ENCODE measurements around the gene PLIN4. TPM values are rescaled to one million over a fixed set of nuclear protein-coding genes. Genes with fewer than 3 reads are reported as not detected.

PLIN4 gene
- total and polyA plus RNA-seq, 4 donors: 0.30 to 3.2 (median 1.4) TPM

GRCh38 chr19:4507804-4508203, 10.5 kb downstream of the PLIN4 start:
- Histone ChIP-seq H3K27me3 (ENCODE audit: control insufficient read depth, insufficient read depth, low read length) (no peaks in the 10 kb centered on the region), H3K36me3 (ENCODE audit: control insufficient read depth, insufficient read depth, low read length) (peaks cover 75% of the 10 kb centered on the region), H3K27ac (ENCODE audit: low read depth, low read length) (no peak overlapping the region), H3K4me3 (ENCODE audit: low read depth, low read length) (no peak overlapping the region), H3K9me3 (ENCODE audit: control insufficient read depth, insufficient read depth, low read length) (no peaks in the 10 kb centered on the region), H3K4me1 (ENCODE audit: control insufficient read depth, insufficient read depth, low read length) (no peaks in the 10 kb centered on the region)
- WGBS (ENCODE audit: insufficient coverage): 89% methylated on average over 16 of the region's 17 CpGs
- no peak for DNase-seq (ENCODE audit: low read depth in 4 of 6, low spot score in 6 of 6)

DNA sequence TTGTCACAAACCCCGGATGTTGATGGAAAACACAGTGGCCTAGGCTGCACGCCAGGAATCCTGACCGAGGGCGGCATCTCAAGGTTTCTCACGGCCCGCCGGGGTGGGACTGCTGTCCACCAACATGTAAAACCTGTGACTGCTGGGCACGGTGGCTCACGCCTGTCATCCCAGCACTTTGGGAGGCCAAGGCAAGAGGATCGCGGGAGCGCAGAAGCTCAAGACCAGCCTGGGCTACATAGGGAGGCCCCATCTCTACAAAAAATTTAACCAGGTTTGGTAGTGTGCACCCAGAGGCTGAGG, 11.2 kb downstream of the PLIN4 start:
- no peak for DNase-seq (ENCODE audit: low read depth in 4 of 6, low spot score in 6 of 6)
- H3K9me3 ChIP-seq (ENCODE audit: control insufficient read depth, insufficient read depth, low read length): no peaks in the 10 kb centered on the region
- H3K36me3 ChIP-seq (ENCODE audit: control insufficient read depth, insufficient read depth, low read length): peaks cover 80% of the 10 kb centered on the region
- H3K27ac ChIP-seq (ENCODE audit: low read depth, low read length): no peak overlapping the region
- H3K4me3 ChIP-seq (ENCODE audit: low read depth, low read length): no peak overlapping the region
- H3K4me1 ChIP-seq (ENCODE audit: control insufficient read depth, insufficient read depth, low read length): no peaks in the 10 kb centered on the region
- 90% methylated on average over 12 of the region's 12 CpGs for WGBS (ENCODE audit: insufficient coverage)
- no peaks in the 10 kb centered on the region for H3K27me3 ChIP-seq (ENCODE audit: control insufficient read depth, insufficient read depth, low read length)

DNA sequence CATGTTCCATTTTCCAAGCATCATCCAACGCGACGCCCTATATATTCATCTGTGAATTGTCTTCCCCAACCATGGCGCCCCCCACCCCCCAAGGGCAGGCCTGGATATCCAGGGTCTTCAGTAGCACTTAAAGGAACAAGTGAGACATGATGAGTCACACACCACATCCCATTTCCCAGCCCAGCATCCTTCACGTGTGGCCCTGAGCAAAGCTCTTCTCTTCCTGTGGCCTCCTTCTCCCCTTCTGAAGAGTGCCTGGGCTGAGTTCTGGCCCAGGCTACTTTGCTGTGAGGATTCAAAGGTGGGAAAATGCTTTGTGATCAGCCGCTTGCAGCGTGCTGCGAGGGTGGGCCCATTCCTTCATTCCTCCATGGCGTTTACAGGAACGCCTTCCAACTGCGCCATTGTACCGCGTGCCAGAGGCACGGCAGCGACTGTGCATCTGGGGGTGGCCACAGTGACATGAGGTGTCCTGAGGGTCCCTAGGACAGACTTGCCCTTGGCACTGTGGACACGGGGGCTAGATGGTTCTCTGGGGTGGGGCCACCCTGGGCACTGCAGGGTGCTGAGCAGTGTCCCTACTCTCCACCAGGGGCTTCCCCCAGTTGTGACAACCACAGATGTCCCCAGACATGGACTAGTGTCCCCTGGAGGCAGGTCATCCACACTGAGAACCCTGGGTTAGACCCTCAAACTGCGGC, 11.7 kb downstream of the PLIN4 start:
- no peak for DNase-seq (ENCODE audit: low read depth in 4 of 6, low spot score in 6 of 6)
- 93% methylated on average over 17 of the region's 17 CpGs for WGBS (ENCODE audit: insufficient coverage)
- no peaks in the 10 kb centered on the region for H3K27me3 ChIP-seq (ENCODE audit: control insufficient read depth, insufficient read depth, low read length)
- H3K27ac ChIP-seq (ENCODE audit: low read depth, low read length): no peak overlapping the region
- H3K4me1 ChIP-seq (ENCODE audit: control insufficient read depth, insufficient read depth, low read length): no peaks in the 10 kb centered on the region
- no peak overlapping the region for H3K4me3 ChIP-seq (ENCODE audit: low read depth, low read length)
- peaks cover 80% of the 10 kb centered on the region for H3K36me3 ChIP-seq (ENCODE audit: control insufficient read depth, insufficient read depth, low read length)
- H3K9me3 ChIP-seq (ENCODE audit: control insufficient read depth, insufficient read depth, low read length): no peaks in the 10 kb centered on the region

DNA sequence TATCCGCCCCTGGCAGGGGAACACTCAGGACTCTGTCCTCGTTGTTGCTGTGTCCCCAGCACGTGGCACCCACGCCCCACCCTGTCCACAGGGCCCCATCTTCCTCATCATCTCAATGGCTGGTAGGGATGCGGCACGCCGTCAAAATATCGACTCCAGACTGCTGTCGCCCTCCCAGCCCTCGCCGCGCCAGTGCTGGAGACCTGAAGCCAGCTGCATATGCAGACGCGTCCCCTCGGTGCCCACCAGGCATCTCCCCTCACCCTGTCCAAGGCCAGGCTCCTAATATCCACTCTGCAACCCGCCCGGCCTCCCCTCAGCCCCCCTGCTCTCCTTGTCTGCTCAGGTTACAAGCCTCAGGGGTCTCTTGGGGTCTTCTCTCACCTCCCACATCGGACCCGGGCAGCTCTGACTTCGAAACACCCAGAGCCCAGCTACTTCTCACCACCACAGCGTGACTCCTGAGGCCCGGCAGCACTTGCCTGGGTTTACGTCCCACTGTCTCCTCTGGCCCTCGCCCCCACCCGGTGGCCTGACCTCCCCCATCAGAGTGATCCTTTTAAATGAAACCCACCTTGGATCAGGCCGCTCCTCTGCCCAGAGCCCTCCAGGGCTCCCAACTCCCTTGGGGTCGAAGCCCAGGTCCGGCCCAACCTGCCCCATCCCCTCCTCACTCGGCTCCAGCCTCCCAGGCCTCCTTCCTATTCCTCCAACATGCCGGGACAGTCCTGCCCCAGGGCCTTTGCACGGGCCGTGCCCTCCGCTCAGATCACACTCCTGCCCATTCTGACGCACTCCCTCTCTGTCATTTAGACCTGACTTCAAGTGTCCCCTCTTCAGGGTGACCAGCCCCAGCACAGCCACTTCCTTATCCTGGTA, 12.5 kb downstream of the PLIN4 start:
- no peaks in the 10 kb centered on the region for H3K27me3 ChIP-seq (ENCODE audit: control insufficient read depth, insufficient read depth, low read length)
- peaks cover 83% of the 10 kb centered on the region for H3K36me3 ChIP-seq (ENCODE audit: control insufficient read depth, insufficient read depth, low read length)
- H3K4me1 ChIP-seq (ENCODE audit: control insufficient read depth, insufficient read depth, low read length): no peaks in the 10 kb centered on the region
- no peak overlapping the region for H3K4me3 ChIP-seq (ENCODE audit: low read depth, low read length)
- H3K27ac ChIP-seq (ENCODE audit: low read depth, low read length): no peak overlapping the region
- WGBS (ENCODE audit: insufficient coverage): 95% methylated on average over 34 of the region's 34 CpGs
- DNase-seq (ENCODE audit: low read depth in 4 of 6, low spot score in 6 of 6): no peak
- no peaks in the 10 kb centered on the region for H3K9me3 ChIP-seq (ENCODE audit: control insufficient read depth, insufficient read depth, low read length)

- no peak overlapping the region for H3K27ac ChIP-seq (ENCODE audit: low read depth, low read length)
- H3K4me1 ChIP-seq (ENCODE audit: control insufficient read depth, insufficient read depth, low read length): no peaks in the 10 kb centered on the region
- peaks cover 85% of the 10 kb centered on the region for H3K36me3 ChIP-seq (ENCODE audit: control insufficient read depth, insufficient read depth, low read length)
- no peak for DNase-seq (ENCODE audit: low read depth in 4 of 6, low spot score in 6 of 6)
- H3K27me3 ChIP-seq (ENCODE audit: control insufficient read depth, insufficient read depth, low read length): no peaks in the 10 kb centered on the region
- WGBS (ENCODE audit: insufficient coverage): 82% methylated on average over 14 of the region's 15 CpGs
- no peak overlapping the region for H3K4me3 ChIP-seq (ENCODE audit: low read depth, low read length)
- no peaks in the 10 kb centered on the region for H3K9me3 ChIP-seq (ENCODE audit: control insufficient read depth, insufficient read depth, low read length)
Measured at GRCh38 chr19:4504891-4505569, 13.3 kb downstream of the PLIN4 start.

DNA sequence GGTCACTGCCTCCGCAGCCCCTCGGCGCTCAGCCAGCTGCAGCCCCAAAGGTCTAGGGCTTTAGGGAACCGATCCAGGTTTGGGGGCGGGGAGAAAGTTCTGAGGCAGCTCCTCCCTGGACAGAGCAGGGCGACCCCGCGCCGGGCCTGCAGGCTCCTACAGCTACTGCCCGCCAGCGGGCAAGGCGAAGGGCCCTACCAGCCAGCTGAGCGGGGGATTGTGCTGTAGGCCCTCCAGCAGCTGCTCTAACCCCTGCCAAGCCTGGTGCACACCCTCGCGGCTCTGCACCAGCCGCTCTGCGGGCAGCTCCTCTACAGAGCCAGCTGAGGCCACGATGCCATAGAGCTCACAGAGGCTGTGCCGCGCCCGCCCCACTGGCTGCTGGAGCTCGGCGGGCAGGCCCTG, 14.0 kb downstream of the PLIN4 start:
- H3K27me3 ChIP-seq (ENCODE audit: control insufficient read depth, insufficient read depth, low read length): no peaks in the 10 kb centered on the region
- no peaks in the 10 kb centered on the region for H3K4me1 ChIP-seq (ENCODE audit: control insufficient read depth, insufficient read depth, low read length)
- H3K9me3 ChIP-seq (ENCODE audit: control insufficient read depth, insufficient read depth, low read length): no peaks in the 10 kb centered on the region
- H3K4me3 ChIP-seq (ENCODE audit: low read depth, low read length): no peak overlapping the region
- no peak for DNase-seq (ENCODE audit: low read depth in 4 of 6, low spot score in 6 of 6)
- no peak overlapping the region for H3K27ac ChIP-seq (ENCODE audit: low read depth, low read length)
- whole genome bisulfite sequencing (ENCODE audit: insufficient coverage): 84% methylated on average over 21 of the region's 23 CpGs
- H3K36me3 ChIP-seq (ENCODE audit: control insufficient read depth, insufficient read depth, low read length): peaks cover 93% of the 10 kb centered on the region

GRCh38 chr19:4503825-4504170, 14.5 kb downstream of the PLIN4 start:
- H3K9me3 ChIP-seq (ENCODE audit: control insufficient read depth, insufficient read depth, low read length): no peaks in the 10 kb centered on the region
- H3K27me3 ChIP-seq (ENCODE audit: control insufficient read depth, insufficient read depth, low read length): no peaks in the 10 kb centered on the region
- 91% methylated on average over 10 of the region's 10 CpGs for WGBS (ENCODE audit: insufficient coverage)
- H3K27ac ChIP-seq (ENCODE audit: low read depth, low read length): no peak overlapping the region
- no peak overlapping the region for H3K4me3 ChIP-seq (ENCODE audit: low read depth, low read length)
- peaks cover 97% of the 10 kb centered on the region for H3K36me3 ChIP-seq (ENCODE audit: control insufficient read depth, insufficient read depth, low read length)
- no peaks in the 10 kb centered on the region for H3K4me1 ChIP-seq (ENCODE audit: control insufficient read depth, insufficient read depth, low read length)
- DNase-seq (ENCODE audit: low read depth in 4 of 6, low spot score in 6 of 6): no peak

GRCh38 chr19:4503132-4503824, 15.0 kb downstream of the PLIN4 start:
- H3K9me3 ChIP-seq (ENCODE audit: control insufficient read depth, insufficient read depth, low read length): no peaks in the 10 kb centered on the region
- WGBS (ENCODE audit: insufficient coverage): 91% methylated on average over 21 of the region's 25 CpGs

DNA sequence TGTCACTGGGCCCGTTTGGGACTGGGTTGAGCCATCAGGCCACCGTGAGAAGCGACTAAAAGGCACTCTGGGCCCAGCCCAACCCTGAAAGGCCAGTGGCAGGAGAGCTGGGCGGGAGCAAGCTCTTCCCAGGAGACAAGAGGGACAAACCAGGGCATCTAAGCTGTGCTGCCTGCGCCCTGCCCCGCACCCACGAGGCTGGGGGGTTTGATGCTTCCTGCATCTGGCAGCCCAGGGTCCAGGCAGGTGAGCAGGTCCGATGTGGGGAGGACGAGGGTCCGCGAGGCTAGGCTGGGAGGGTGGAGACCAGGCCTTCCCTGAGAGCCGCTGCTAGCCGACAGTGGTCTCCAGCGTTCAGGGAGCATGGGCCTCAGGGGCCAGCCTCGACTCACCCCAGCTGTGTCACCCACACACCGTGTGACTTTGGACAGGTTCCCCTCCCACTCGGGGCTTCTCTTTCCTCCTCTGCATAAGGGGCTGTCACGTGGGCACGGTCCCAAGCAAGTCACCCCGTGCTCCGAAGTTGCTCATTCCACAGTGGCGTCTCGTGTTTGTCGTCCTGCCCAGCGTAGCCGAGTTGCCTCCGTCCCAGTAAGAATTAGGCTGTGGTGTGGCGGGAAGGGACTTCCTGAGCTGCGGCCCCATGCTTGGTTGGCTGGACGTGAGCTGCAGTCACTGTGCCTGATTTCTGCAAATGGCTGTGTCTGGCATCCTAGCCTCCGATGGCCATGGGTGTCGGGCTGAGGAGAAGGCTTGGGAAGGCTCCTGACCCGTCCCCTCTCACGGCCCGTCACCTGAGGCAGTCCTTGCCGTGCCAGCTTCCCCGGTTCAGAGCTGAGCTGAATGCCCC, 15.8 kb downstream of the PLIN4 start:
- no peak for DNase-seq (ENCODE audit: low read depth in 4 of 6, low spot score in 6 of 6)
- H3K4me1 ChIP-seq (ENCODE audit: control insufficient read depth, insufficient read depth, low read length): no peaks in the 10 kb centered on the region
- peaks cover 100% of the 10 kb centered on the region for H3K36me3 ChIP-seq (ENCODE audit: control insufficient read depth, insufficient read depth, low read length)
- no peaks in the 10 kb centered on the region for H3K27me3 ChIP-seq (ENCODE audit: control insufficient read depth, insufficient read depth, low read length)
- H3K4me3 ChIP-seq (ENCODE audit: low read depth, low read length): no peak overlapping the region
- 93% methylated on average over 31 of the region's 37 CpGs for WGBS (ENCODE audit: insufficient coverage)
- H3K27ac ChIP-seq (ENCODE audit: low read depth, low read length): no peak overlapping the region
- H3K9me3 ChIP-seq (ENCODE audit: control insufficient read depth, insufficient read depth, low read length): no peaks in the 10 kb centered on the region

More at GRCh38 chr19:4503132-4503824, 15.0 kb downstream of the PLIN4 start:
- DNase-seq (ENCODE audit: low read depth in 4 of 6, low spot score in 6 of 6): no peak
- no peak overlapping the region for H3K27ac ChIP-seq (ENCODE audit: low read depth, low read length)
- H3K4me3 ChIP-seq (ENCODE audit: low read depth, low read length): no peak overlapping the region
- H3K27me3 ChIP-seq (ENCODE audit: control insufficient read depth, insufficient read depth, low read length): no peaks in the 10 kb centered on the region
- peaks cover 98% of the 10 kb centered on the region for H3K36me3 ChIP-seq (ENCODE audit: control insufficient read depth, insufficient read depth, low read length)
- H3K4me1 ChIP-seq (ENCODE audit: control insufficient read depth, insufficient read depth, low read length): no peaks in the 10 kb centered on the region
